HCT116 (cell line): ENCODE results near the gene CFAP77. TPM values are rescaled to one million over a fixed set of nuclear protein-coding genes. Genes with fewer than 3 reads are reported as not detected.

Experiments
- ATAC-seq: fragments of 200-7000 bp; cut with Tn5 transposase; 2 replicates; pipeline ENCODE4 v1.9.1; 2020; ENCODE audit warnings: mild to moderate bottlenecking, moderate library complexity
- BruUV-seq: library from RNA; stranded (reverse); fragments of 400-500 nt; replicated peaks from 2 replicates; lab custom pipeline; 2021; lab: Mats Ljungman, UMichigan
- CTCF ChIA-PET: fragments of 300-600 bp; sonication (Branson Sonifier 250); formaldehyde crosslinking; loops from one replicate; lab custom pipeline; 2021; ENCODE audit warnings: antibody characterized with exemption; lab: Charles Lee
- POLR2A ChIA-PET: fragments of 300-600, 350-600 bp; sonication (Branson Sonifier 250); formaldehyde crosslinking; loops from one replicate; lab custom pipeline; 2021; ENCODE audit warnings: antibody characterized with exemption; lab: Charles Lee
- RAD21 ChIA-PET, 2 experiments: fragments of 300-600 bp; sonication (Branson Sonifier 250); formaldehyde crosslinking; loops; one replicate each; lab custom pipeline; 2023; ENCODE audit warnings: low total read pairs in 2 of 2; ENCODE audit not compliant: uncharacterized antibody in 2 of 2, unreplicated experiment in 2 of 2, low non-redundant PET in 1 of 2; lab: Charles Lee
- DNase-seq: peaks from one replicate; pipeline ENCODE4 v3.0.0-alpha.2; 2010; ENCODE audit warnings: low read depth, low spot score
- H2AFZ ChIP-seq: fragments of 200-600 bp; shearing (Covaris generic), sonication (generic); 2 replicates; pipeline ENCODE4 v1.6.1; 2017; ENCODE audit warnings: low read depth, mixed run types, mixed read lengths, antibody characterized with exemption, low read length; ENCODE audit not compliant: poor library complexity, severe bottlenecking
- H3K27ac ChIP-seq: 2 replicates; pipeline ENCODE4 v1.5.1; 2012; ENCODE audit warnings: low read depth, low read length
- H3K27me3 ChIP-seq: fragments of 200-600 bp; sonication (generic); 2 replicates; pipeline ENCODE4 v1.6.1; 2016; ENCODE audit warnings: mixed run types, low read length, mixed read lengths; ENCODE audit not compliant: insufficient read depth
- H3K36me3 ChIP-seq, 2 experiments: fragments of 200-500 bp in 1 of 2; fragments of 200-600 bp in 1 of 2; sonication (Bioruptor generic) in 1 of 2; sonication (generic) in 1 of 2; 2 replicates each; pipeline versions ENCODE4 v1.5.1 to v1.6.1; 2014 to 2016; ENCODE audit warnings: low read length in 2 of 2, inconsistent platforms in 1 of 2, mixed read lengths in 1 of 2, mixed run types in 1 of 2; ENCODE audit not compliant: insufficient read depth in 2 of 2, control insufficient read depth in 1 of 2
- H3K4me1 ChIP-seq, 2 experiments: fragments of 200-600 bp in 1 of 2; sonication (generic) in 1 of 2; 2 replicates each; pipeline versions ENCODE4 v1.5.1 to v1.6.1; 2012 to 2017; ENCODE audit warnings: low read length in 2 of 2, inconsistent platforms in 1 of 2, mild to moderate bottlenecking in 1 of 2, mixed read lengths in 1 of 2, mixed run types in 1 of 2, moderate library complexity in 1 of 2; ENCODE audit not compliant: insufficient read depth in 2 of 2, control insufficient read depth in 1 of 2
- H3K4me2 ChIP-seq: fragments of 200-600 bp; sonication (generic); 2 replicates; pipeline ENCODE4 v1.6.1; 2017; ENCODE audit warnings: mixed run types, low read length, mixed read lengths
- H3K4me3 ChIP-seq, 2 experiments: fragments of 200-600 bp in 1 of 2; sonication (generic) in 1 of 2; replicated peaks in 1 of 2; 2 replicates each; pipeline ENCODE4 v1.5.1; 2011 to 2016; ENCODE audit warnings: low read length in 2 of 2, control low read depth in 1 of 2, low read depth in 1 of 2, mild to moderate bottlenecking in 1 of 2, mixed read lengths in 1 of 2, mixed run types in 1 of 2
- H3K79me2 ChIP-seq: fragments of 200-600 bp; sonication (generic); 2 replicates; pipeline ENCODE4 v1.6.1; 2017; ENCODE audit warnings: mild to moderate bottlenecking, mixed run types, low read length, moderate library complexity, mixed read lengths; ENCODE audit not compliant: insufficient read depth
- H3K9ac ChIP-seq: fragments of 200-600 bp; sonication (generic); 2 replicates; pipeline ENCODE4 v1.6.1; 2016; ENCODE audit warnings: low read length, mixed read lengths
- H3K9me2 ChIP-seq: fragments of 200-600 bp; sonication (generic), shearing (Covaris generic); 2 replicates; pipeline ENCODE4 v1.6.1; 2017; ENCODE audit warnings: mixed run types, mild to moderate bottlenecking, moderate library complexity; ENCODE audit not compliant: insufficient read depth
- H3K9me3 ChIP-seq, 2 experiments: fragments of 200-500 bp in 1 of 2; fragments of 200-600 bp in 1 of 2; sonication (Bioruptor generic) in 1 of 2; sonication (generic) in 1 of 2; 2 replicates each; pipeline ENCODE4 v1.6.1; 2014 to 2017; ENCODE audit warnings: low read length in 2 of 2, mixed read lengths in 2 of 2, inconsistent platforms in 1 of 2, low read depth in 1 of 2, mild to moderate bottlenecking in 1 of 2, mixed run types in 1 of 2, moderate library complexity in 1 of 2; ENCODE audit not compliant: control insufficient read depth in 1 of 2, insufficient read depth in 1 of 2
- H4K20me1 ChIP-seq: fragments of 200-600 bp; sonication (generic), shearing (Covaris generic); 2 replicates; pipeline ENCODE4 v1.6.1; 2017; ENCODE audit warnings: mixed run types, mild to moderate bottlenecking, moderate library complexity; ENCODE audit not compliant: insufficient read depth
- ATF3 ChIP-seq: IDR thresholded peaks from 2 replicates; pipeline ENCODE4 v1.6.1; 2012
- CBX3 ChIP-seq: IDR thresholded peaks from 2 replicates; pipeline ENCODE4 v1.6.1; 2012; ENCODE audit warnings: low read depth
- EGR1 ChIP-seq: IDR thresholded peaks from 2 replicates; pipeline ENCODE4 v1.6.1; 2012; ENCODE audit warnings: low read depth
- ELF1 ChIP-seq: IDR thresholded peaks from 2 replicates; pipeline ENCODE4 v1.6.1; 2012; ENCODE audit warnings: low read depth, borderline replicate concordance
- EZH2phosphoT487 ChIP-seq: fragments of 200-600 bp; IDR thresholded peaks from 2 replicates; pipeline ENCODE4 v1.6.1; 2018; ENCODE audit warnings: antibody characterized with exemption, borderline replicate concordance
- MAX ChIP-seq: IDR thresholded peaks from 2 replicates; pipeline ENCODE4 v1.6.1; 2012
- POLR2AphosphoS5 ChIP-seq: IDR thresholded peaks from 2 replicates; pipeline ENCODE4 v1.6.1; 2011; ENCODE audit warnings: mild to moderate bottlenecking, low read depth, low read length, moderate library complexity
- RAD21 ChIP-seq: IDR thresholded peaks from 2 replicates; pipeline ENCODE4 v1.6.1; 2012; ENCODE audit warnings: low read depth, mild to moderate bottlenecking
- REST ChIP-seq: IDR thresholded peaks from 2 replicates; pipeline ENCODE4 v1.6.1; 2012; ENCODE audit warnings: low read depth
- SIN3A ChIP-seq: IDR thresholded peaks from 2 replicates; pipeline ENCODE4 v1.6.1; 2012; ENCODE audit warnings: low read depth
- ZBTB33 ChIP-seq: IDR thresholded peaks from 2 replicates; pipeline ENCODE4 v1.6.1; 2011; ENCODE audit warnings: mild to moderate bottlenecking, low read length, moderate library complexity; ENCODE audit not compliant: insufficient replicate concordance; ENCODE audit errors: extremely low read depth
- intact Hi-C: fragments of 100-400 bp; cut with micrococcal nuclease; formaldehyde crosslinking; loops from 2 replicates; pipeline ENCODE4 v1.10.0; 2022
- total RNA-seq: library from RNA; stranded (reverse); gene quantifications from one replicate; pipeline ENCODE4 v1.2.1, GENCODE V29; 2021; ENCODE audit not compliant: unreplicated experiment

Gene CFAP77
- total RNA-seq, 1 experiment from 2014 or later, result 0.98 TPM

- CTCF ChIA-PET, result no interaction called here
- no peaks in the 10 kb centered on the region for H3K79me2 ChIP-seq
- no peaks in the 10 kb centered on the region for H3K9me3 ChIP-seq
- H3K4me3 ChIP-seq, result no peak overlapping the region
- H3K27ac ChIP-seq, result no peak overlapping the region
- DNase-seq (no peak), ATAC-seq (0 out of 2 replicates have a peak, but pooled peaks have one; percentile 7)
- H3K36me3 ChIP-seq, result no peaks in the 10 kb centered on the region
- no peak overlapping the region for H2AFZ ChIP-seq
- POLR2A ChIA-PET, result no interaction called here
- TF ChIP-seq ZBTB33 (no peak), POLR2AphosphoS5 (no peak), ELF1 (no peak), EGR1 (no peak), EZH2phosphoT487 (no peak), CBX3 (no peak), REST (no peak), ATF3 (no peak), RAD21 (no peak), MAX (no peak), SIN3A (no peak)
- H3K4me2 ChIP-seq, result no peak overlapping the region; the same call in 1 of the 2 replicates
- peaks cover 4 to 27% of the 10 kb centered on the region in 2 experiments; a peak in 3 of 4 replicates for H3K4me1 ChIP-seq
- RAD21 ChIA-PET, result no interaction called here
- intact Hi-C loops, result no loop called here
- H3K9ac ChIP-seq, result no peak overlapping the region
- no peaks in the 10 kb centered on the region for H3K27me3 ChIP-seq
- H3K9me2 ChIP-seq, result no peaks in the 10 kb centered on the region
- BruUV-seq, result no TSS peak
- H4K20me1 ChIP-seq, result no peaks in the 10 kb centered on the region
Observed at GRCh38 chr9:132547052-132547431, 137.0 kb downstream of the CFAP77 start.
